Suprapubic skin (tissue), 4 donors: ENCODE measurements around the gene PTGIS.

Source experiments
- CTCF ChIP-seq, 2 donors: fragments of 200-600 bp in 1 of 2; fragments of 450-650 bp in 1 of 2; sonication (generic) in 1 of 2; IDR thresholded peaks; one replicate each; pipeline ENCODE4 v1.5.1; 2016 to 2019; ENCODE audit warnings: antibody characterized with exemption in 2 of 2, mild to moderate bottlenecking in 1 of 2, moderate library complexity in 1 of 2
- EP300 ChIP-seq: sonication (generic); formaldehyde crosslinking; IDR thresholded peaks from one replicate; pipeline ENCODE4 v1.6.1; 2017; ENCODE audit warnings: antibody characterized with exemption
- POLR2A ChIP-seq, 2 donors: fragments of 450-650 bp; IDR thresholded peaks; one replicate each; pipeline ENCODE4 v1.6.1; 2017; ENCODE audit warnings: antibody characterized with exemption in 2 of 2, mild to moderate bottlenecking in 2 of 2, moderate library complexity in 2 of 2
- POLR2AphosphoS5 ChIP-seq, 3 donors: sonication (generic); formaldehyde crosslinking; IDR thresholded peaks; one replicate each; pipeline ENCODE4 v1.6.1; 2017; ENCODE audit warnings: antibody characterized with exemption in 3 of 3

- TF ChIP-seq CTCF (IDR thresholded peaks at IDR 0.05) (no peak), POLR2AphosphoS5 (IDR thresholded peaks at IDR 0.05) (no peak), EP300 (no peak), POLR2A (IDR thresholded peaks at IDR 0.05) (no peak)
These were observed 11.3 kb downstream of the PTGIS start for GRCh38 chr20:49556621-49557020.
